HG02970 (cell line): ENCODE measurements around the gene RPS25.
A peak's percentile ranks its signal among the peaks of the same experiment; 100 is the strongest.
"Not testable (repeated sequence)": the region's sequence is repeated elsewhere in the genome, so short reads cannot be mapped to it uniquely, and the experiment has no call there.

Experiments used
- ATAC-seq: cut with Tn5 transposase; IDR thresholded peaks from one replicate; pipeline ENCODE4 v1.9.1; 2021; ENCODE audit warnings: mild to moderate bottlenecking, moderate library complexity, moderate number of reproducible peaks; ENCODE audit not compliant: unreplicated experiment, low FRiP score

Gene RPS25

DNA sequence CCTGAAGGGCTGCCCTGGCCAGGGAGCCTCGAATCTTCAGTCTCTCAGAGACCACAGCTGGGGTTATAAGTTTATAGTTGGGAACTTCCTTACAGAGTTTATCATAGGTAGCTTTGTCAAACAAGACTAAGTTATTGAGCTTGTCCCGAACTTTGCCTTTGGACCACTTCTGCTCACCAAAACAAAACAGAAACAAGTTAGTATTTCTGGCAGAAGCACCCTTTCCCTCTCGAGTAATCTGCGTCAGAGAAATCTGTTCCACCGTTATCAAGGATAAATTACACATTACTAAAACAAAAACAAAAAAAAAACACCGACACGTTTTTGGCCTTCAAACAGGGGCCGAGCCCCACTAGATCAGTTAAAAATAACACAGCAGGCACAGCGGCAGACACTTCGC lies 766 bp downstream of the RPS25 start:
- ATAC-seq: not testable (repeated sequence)

DNA sequence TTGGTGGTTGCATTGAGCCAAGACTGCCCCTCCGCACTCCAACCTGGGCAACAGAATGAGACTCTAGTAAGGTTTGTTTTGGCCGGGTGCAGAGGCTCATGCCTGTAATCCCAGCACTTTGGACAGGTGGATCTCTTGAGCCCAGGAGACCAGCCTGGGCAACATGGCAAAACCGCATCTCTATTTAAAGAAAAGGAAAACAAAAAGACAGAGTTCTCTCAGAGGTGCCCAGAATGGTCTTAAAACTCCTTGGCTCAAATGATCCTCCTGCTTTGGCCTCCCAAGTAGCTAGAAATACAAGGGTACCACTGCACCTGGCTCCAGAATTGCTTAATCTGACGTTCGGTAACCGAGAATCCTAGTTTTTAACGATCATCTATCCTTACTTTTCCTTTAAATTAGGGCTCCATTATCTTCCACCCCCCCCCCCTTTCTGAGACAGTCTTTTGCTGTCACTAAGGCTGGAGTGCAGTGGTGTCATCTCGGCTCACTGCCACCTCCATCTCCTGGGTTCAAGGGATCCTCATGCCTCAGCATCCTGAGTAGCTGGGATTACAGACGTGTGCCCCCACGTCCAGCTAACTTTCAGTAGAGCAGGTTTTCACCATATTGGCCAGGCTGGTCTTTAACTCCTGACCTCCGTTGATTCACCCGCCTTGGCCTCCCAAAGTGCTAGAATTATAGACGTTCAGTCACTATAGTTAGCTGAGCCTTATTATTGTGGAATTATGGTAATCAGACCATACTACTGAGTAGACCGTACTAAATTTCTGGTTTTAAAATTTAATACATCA lies 1.7 kb downstream of the RPS25 start:
- no peak for ATAC-seq

DNA sequence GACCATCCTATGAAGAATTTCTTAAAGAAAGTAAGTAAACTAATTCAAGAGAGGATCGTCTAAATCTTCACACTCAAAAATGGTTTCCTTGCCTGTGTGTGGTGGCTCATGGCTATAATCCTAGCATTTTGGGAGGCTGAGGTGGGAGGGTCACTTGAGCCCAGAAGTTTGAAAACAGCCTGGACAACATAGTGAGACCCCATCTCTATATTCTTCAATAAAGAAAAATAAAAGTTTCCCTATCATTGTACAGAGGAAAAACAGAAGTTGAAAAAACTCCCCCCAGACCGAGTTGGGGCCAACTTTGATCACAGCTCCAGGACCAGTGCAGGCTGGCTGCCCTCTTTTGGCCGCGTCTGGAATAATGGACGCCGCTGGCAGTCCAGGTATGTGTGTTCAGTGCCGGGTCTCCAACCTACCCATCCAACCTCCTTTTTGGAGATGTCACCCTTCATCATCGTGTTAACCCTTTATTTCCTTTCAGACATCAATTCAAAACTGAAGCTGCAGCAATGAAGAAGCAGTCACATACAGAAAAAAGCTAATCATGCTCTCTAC lies 3.0 kb downstream of the RPS25 start:
- ATAC-seq: no peak

DNA sequence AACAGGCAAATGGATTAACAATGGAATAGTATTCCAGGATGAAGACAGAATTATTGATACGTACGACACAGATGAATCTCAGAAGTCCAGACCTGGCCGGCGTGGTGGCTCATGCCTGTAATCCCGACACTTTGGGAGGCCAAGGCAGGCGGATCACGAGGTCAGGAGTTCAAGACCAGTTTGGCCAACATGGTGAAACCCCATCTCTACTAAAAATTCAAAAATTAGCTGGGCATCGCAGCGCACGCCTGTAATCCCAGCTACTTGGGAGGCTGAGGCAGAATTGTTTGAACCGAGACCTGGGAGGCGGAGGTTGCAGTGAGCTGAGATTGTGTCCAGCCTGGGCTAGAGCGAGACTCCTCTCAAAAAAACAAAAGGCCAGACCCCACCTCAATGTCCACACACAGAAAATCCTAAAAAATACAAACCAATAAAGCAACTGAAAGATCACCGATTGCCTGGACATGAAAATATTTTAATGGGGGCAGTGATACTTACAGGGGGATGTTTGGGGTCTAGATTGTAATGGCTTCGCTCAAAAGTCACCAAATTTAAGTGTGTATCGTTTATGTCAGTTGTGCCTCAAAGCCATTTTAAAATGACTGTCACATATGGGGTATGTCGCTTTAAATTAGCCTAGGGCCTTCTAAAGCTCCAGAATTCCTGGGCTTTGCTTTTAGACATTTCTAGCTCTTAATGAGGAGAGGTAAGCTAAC lies 3.8 kb downstream of the RPS25 start:
- no peak for ATAC-seq

DNA sequence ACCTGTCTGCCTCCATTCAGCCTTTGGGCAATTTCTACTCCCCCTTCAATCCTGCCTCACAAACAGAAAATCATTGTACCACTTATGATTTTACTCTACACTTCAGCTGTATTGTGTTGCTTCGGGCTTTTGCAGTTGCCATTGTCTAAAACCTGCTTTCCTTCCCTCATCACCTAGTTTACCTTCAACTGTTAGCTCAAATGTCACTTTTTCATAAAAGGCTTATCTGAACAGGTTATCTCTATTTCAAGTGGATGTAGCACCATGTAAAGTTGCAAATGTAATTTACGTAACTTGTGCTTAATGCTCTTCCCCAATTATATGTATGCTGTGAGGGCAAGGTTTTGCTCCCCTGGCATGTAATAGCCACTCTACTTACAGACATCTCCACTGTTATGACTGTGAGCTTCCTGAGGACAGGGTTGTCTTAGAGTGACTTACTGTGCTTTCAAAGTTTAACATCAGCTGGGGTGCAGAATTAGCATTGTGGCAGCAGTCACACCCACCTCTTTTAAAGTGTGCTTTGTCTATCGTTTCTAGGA lies 5.4 kb downstream of the RPS25 start:
- no peak for ATAC-seq

DNA sequence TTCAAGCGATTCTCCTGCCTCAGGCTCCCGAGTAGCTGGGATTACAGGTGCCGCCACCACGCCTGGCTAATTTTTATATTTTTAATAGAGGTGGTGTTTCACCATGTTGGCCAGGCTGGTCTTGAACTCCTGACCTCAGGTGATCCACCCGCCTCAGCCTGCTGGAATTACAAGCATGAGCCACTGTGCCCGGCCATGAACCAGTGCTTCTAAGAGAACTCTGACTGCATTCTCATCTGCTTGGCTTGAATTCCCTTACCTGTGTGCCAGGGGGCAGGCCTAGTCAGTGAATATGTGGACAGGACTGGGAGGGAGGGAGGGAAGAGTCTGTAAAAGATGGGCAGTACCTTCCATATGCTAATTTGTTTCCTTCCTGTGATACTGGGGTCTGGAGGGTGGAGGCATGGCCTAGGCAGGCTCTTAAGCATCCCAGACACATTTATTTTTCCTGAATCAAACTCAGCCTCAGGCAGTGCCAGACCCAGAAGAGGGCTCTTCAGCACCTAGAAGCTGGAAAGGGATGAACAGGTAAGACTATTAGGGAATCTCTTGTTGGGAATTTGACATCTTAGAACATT lies 6.6 kb downstream of the RPS25 start:
- ATAC-seq: no peak

DNA sequence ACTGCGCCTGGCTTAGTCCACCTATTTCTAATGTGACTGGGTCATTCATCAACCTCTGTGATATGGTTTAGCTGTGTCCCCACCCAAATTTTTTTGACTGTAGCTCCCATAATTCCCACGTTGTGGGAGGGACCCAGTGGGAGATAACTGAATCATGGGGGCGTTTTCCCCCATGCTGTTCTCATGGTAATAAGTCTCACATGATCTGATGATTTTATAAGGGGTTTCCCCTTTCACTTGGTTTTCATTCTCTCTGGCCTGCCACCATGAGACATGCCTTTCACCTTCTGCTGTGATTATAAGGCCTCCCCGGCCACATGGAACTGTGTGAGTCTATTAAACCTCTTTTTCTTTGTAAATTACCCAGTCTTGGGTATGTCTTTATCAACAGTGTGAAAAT lies 11.5 kb downstream of the RPS25 start:
- ATAC-seq: no peak

DNA sequence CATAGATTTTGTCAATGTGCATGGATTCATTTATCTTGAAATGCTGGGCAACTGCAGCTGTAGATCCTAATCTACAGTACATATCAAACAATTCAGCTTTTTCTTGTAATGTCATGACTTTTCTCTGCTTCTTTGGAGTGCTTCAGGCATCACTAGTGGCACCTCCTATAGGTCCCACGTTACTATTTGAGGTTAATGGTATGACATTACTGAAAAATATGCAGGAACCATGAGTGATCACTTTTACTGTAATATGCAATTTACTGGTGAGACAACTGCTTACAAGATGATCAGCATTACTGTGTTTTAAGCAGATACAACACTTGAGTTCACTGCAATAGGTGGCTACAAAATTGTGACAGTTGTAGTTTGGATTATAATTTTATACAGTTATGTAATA lies 17.2 kb downstream of the RPS25 start:
- ATAC-seq: no peak

DNA sequence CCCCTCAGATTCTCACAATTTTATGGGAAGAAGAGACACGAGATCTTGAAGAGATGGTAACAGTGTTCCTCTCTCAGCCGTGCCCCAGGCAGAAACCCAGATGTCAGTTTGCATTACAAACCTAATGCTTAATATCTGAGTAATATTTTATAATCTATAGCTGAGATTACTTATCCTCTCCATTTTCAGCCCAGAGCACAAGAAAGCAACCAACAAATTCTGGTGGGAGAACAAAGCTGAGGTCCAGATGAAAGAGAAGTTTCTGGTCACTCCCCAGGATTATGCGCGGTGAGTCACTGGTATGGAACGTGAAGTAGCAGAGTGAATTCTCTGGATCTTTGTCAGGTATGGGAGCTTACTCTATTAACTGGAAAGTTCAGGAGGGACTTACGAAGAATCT lies 19.3 kb downstream of the RPS25 start:
- no peak for ATAC-seq

DNA sequence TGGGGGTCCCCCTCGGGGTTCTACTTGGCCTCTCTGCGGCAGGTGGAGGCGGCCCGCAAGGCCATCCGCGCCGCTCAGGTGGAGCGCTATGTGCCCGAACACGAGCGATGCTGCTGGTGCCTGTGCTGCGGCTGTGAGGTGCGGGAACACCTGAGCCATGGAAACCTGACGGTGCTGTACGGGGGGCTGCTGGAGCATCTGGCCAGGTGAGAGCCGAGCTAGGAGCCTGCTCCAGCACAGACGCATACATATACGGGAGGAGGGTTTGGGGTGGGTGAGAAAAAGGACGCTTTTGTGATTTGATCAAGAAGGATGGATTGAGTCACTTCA lies 19.8 kb downstream of the RPS25 start:
- ATAC-seq: no peak

DNA sequence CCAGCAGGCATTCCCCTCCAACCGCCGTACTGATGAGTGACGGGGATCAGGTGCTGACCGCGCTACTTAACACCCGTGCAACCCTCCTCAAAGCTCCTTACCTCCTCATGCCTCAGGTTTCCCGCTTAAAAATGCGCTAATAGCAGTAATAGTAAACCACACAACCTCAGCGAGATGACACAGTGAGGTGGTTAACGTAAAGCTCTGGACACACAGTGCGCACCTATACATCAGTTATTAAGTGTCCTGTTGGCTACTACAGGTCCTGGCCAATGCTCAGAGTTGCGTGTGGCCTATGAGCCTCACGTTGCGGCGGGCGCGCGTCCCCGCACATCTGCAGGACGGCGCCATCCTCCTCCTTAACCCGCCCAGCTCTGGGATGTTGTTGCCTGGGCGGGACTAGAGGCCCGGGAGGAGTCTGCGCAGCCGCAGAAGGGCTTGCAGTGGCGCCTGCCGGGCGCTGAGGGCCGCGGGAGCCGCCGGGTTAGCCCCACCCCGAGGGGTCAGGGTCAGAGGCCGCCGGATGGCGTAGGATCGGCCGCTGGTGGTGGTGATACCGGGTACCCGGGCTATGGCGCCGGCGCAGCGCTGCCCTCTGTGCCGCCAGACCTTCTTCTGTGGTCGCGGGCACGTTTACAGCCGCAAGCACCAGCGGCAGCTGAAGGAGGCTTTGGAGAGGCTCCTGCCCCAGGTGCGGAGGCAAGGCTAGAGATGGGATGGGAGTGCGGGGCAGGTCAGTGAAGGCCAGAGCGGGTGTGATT lies 20.3 kb downstream of the RPS25 start, which contains the start of gene CENATAC:
Gene CENATAC, plus strand, starts transcription at position 512 of the 761 bp plus-strand sequence. Its CDS starts 60 bp downstream, at position 572.
- peak; percentile 94 for ATAC-seq

DNA sequence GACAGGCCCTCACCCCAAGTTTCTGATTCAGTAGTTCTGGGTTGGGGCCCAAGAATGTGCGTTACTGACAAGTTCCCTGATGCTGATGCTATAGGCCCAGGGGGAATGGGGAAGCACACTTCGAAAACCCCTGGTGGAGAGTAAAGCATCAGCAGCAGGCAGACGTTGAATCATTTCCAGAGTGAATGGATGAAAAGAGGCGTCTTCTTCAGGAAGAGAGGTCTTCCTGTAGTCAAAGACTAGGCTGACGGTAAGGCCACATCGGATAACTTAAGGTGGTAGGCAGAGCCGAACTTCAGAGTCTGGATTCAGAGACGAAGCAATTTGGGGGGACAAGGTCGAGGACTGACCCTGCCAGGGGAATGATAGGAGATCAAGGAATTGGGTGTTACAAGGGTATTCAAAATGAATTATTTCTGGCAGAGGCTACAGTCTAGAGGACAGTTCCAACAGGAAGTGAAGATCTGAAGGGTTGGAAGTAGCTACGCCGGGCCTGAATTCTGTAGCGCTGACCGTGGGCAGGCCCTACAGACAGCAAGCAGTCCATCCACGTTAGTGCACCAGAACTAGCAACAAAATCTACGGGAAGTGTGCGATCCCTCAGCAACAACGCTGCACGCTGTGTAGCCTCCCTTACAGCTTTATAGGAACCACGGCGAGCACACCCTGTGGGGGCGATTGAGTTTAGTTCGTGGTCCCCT lies 21.1 kb downstream of the RPS25 start:
- peak; percentile 14 for ATAC-seq

DNA sequence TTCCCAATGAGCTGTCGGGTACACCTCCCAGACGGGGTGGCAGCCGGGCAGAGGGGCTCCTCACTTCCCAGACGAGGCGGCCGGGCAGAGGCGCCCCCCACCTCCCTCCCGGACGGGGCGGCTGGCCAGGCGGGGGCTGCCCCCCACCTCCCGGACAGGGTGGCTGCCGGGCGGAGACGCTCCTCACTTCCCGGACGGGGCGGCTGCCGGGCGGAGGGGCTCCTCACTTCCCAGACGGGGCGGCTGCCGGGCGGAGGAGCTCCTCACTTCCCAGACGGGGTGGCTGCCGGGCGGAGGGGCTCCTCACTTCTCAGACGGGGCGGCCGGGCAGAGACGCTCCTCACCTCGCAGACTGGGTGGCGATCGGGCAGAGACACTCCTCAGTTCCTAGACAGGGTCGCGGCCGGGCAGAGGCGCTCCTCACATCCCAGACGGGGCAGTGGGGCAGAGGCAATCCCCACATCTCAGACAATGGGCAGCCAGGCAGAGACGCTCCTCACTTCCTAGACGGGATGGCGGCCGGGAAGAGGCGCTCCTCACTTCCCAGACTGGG lies 26.6 kb downstream of the RPS25 start:
- ATAC-seq: not testable (repeated sequence)

DNA sequence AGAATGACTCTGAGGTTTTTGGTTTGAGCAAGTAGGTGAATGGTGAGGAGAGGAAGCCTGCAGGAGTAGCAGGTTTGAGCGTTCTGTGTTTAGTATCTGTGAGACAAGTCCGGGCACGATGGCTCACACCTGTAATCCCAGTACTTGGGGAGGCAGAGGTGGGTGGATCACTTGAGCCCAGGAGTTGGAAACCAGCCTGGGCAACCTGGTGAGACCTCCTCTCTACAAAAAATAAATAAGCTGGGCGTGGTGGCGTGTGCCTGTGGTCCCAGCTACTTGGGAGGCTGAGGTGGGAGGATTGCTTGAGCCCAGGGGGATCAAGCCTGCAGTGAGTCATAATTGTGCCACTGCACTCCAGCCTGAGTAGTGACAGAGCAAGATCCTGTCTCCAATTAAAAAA lies 29.9 kb downstream of the RPS25 start:
- no peak for ATAC-seq

DNA sequence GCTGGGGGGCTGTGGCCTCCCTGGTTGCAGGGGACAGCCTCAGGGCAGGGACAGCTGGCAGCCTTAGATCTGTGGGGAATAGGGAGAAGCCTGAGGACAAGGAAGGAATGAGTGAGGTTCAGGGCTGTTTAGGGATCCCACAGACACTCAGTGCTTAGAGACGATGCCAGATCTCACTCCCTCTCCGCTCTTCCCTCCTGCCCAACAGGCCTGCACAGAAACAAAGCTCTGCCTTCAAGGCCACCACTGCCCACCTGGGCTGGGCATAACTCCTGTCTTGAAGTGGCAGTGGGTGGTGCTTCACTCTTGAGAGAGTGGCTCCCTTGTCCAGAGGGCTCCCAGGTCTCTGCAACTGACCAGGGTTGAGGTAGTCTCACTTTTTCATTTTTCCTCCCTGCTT lies 33.3 kb downstream of the RPS25 start:
- ATAC-seq: no peak

DNA sequence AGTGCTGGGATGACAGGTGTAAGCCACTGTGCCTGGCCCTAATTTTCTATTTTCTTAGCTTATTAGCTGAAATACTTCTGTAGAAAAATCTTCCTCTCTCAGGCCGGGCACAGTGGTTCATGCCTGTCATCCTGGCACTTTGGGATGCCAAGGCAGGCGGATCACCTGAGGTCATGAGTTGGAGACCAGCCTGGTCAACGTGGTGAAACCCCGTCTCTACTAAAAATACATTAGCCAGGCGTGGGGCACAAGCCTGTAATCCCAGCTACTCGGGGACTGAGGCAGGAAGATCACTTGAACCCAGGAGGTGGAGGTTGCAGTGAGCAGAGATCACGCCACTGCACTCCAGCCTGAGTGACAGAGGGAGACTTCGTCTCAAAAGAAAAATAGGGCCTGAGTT lies 33.8 kb downstream of the RPS25 start:
- ATAC-seq: not testable (repeated sequence)

DNA sequence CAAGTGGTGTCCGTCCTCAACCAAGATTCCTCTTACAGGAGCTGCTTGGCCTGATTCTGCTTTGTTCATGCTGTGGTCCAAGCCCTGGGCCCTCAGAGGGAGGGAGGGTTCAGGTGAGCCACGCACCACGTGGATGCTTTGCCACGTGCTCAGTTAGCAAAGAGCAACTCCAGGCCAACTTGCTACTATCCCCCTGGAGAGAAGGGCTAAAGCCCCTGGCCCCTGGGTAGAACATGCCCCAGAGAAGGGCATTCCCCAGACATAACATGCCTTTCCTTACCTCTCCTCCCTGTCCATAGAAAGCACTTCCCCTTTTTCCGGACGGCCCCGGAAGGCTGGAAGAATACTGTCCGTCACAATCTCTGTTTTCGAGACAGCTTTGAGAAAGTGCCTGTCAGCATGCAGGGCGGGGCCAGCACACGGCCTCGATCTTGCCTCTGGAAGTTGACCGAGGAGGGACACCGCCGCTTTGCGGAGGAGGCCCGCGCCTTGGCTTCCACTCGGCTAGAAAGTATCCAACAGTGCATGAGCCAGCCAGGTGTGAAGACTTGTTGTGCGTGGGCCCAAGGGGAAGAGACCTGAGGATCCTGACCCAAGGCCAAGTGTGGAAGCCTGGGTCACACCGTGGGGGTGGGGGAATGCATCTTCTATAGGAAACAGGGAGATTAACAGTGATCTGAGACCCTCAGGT lies 37.8 kb downstream of the RPS25 start:
- ATAC-seq: no peak

DNA sequence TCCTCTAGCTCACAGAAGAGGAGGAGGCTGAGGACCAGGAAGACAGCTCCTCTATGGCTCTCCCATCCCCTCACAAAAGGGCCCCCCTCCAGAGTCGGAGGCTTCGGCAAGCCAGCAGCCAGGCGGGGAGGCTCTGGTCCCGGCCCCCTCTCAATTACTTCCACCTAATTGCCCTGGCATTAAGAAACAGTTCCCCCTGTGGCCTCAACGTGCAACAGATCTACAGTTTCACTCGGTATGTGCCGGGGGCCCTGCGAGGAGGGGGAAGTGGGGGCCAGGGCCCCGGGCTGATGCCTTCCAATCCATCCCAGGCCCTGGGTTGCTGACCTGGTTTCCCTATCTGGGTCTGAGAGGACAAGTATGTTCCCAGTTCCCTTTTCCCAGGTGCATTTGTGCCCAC lies 38.7 kb downstream of the RPS25 start:
- ATAC-seq: no peak
